GM12878 (cell line): ENCODE data around the gene IL15. TPM values are rescaled to one million over a fixed set of nuclear protein-coding genes. Genes with fewer than 3 reads are reported as not detected.

Experiments used
- ATAC-seq: fragments of 200-7000 bp; cut with Tn5 transposase; 3 replicates; pipeline ENCODE4 v1.9.1; 2020; ENCODE audit warnings: mild to moderate bottlenecking, moderate library complexity
- BruUV-seq: library from RNA; stranded (reverse); fragments of 400-500 nt; replicated peaks from 2 replicates; lab custom pipeline; 2021; lab: Mats Ljungman, UMichigan
- CTCF ChIA-PET: fragments of 300-600 bp; sonication (Branson Sonifier 250); formaldehyde crosslinking; extraction: SDS; loops from one replicate; lab custom pipeline; 2021; ENCODE audit warnings: inconsistent platforms; lab: Yijun Ruan, JAX
- POLR2A ChIA-PET: fragments of 350-600 bp; formaldehyde crosslinking; extraction: SDS; loops from one replicate; lab custom pipeline; 2021; ENCODE audit warnings: inconsistent platforms; lab: Charles Lee
- RAD21 ChIA-PET: fragments of 300-600 bp; sonication (Branson Sonifier 250); formaldehyde crosslinking; loops from one replicate; lab custom pipeline; 2023; ENCODE audit warnings: antibody characterized with exemption; ENCODE audit not compliant: unreplicated experiment; lab: Charles Lee
- SMC1A ChIA-PET: fragments of 300-600 bp; sonication (Branson Sonifier 250); formaldehyde crosslinking; loops from one replicate; lab custom pipeline; 2023; ENCODE audit not compliant: unreplicated experiment, uncharacterized antibody; lab: Charles Lee
- DNase-seq: peaks from one replicate; pipeline ENCODE4 v3.0.0-alpha.2; 2011; ENCODE audit warnings: low read depth, low spot score
- FAIRE-seq: peaks from 3 replicates; lab custom pipeline; 2011; peaks lifted over from hg19 to GRCh38; lab: Jason Lieb, UNC
- H2AFZ ChIP-seq: 2 replicates; pipeline ENCODE4 v1.6.0; 2011; ENCODE audit warnings: low read depth, low read length, control low read depth; ENCODE audit not compliant: control insufficient read depth
- H3K27ac ChIP-seq: 2 replicates; pipeline ENCODE4 v1.5.1; 2011; ENCODE audit warnings: control low read depth; ENCODE audit not compliant: control insufficient read depth, insufficient read depth
- H3K27me3 ChIP-seq, 2 experiments: replicated peaks in 1 of 2; 2 replicates each; pipeline versions ENCODE4 v1.6.0 to v1.6.1; 2011; ENCODE audit warnings: low read length in 1 of 2; ENCODE audit not compliant: control insufficient read depth in 2 of 2, insufficient read depth in 2 of 2
- H3K36me3 ChIP-seq, 2 experiments: 2 replicates each; pipeline ENCODE4 v1.5.1; 2011; ENCODE audit warnings: low read length in 1 of 2; ENCODE audit not compliant: control insufficient read depth in 2 of 2, insufficient read depth in 2 of 2
- H3K4me1 ChIP-seq: 2 replicates; pipeline ENCODE4 v1.6.1; 2011; ENCODE audit warnings: mild to moderate bottlenecking, low read length, moderate library complexity, mixed read lengths; ENCODE audit not compliant: control insufficient read depth, insufficient read depth
- H3K4me2 ChIP-seq: 2 replicates; pipeline ENCODE4 v1.6.0; 2011; ENCODE audit warnings: control low read depth; ENCODE audit not compliant: control insufficient read depth, insufficient read depth
- H3K4me3 ChIP-seq: fragments of 200-600 bp; sonication (generic); 2 replicates; pipeline ENCODE4 v1.5.1; 2016
- H3K79me2 ChIP-seq: 2 replicates; pipeline ENCODE4 v1.6.0; 2011; ENCODE audit warnings: low read length; ENCODE audit not compliant: control insufficient read depth, insufficient read depth
- H3K9ac ChIP-seq: 2 replicates; pipeline ENCODE4 v1.8.0; 2011; ENCODE audit warnings: low read length, control low read depth, mixed read lengths; ENCODE audit not compliant: control insufficient read depth, insufficient read depth
- H3K9me3 ChIP-seq: replicated peaks from 3 replicates; pipeline ENCODE4 v1.5.1; 2011; ENCODE audit warnings: mild to moderate bottlenecking, low read length; ENCODE audit not compliant: control insufficient read depth, insufficient read depth
- H4K20me1 ChIP-seq: 2 replicates; pipeline ENCODE4 v1.6.0; 2011; ENCODE audit not compliant: control insufficient read depth, insufficient read depth
- BCL11A ChIP-seq: IDR thresholded peaks from 2 replicates; pipeline ENCODE4 v1.6.1; 2011; ENCODE audit warnings: low read depth, low read length
- CTCF ChIP-seq, 3 experiments: IDR thresholded peaks in 2 of 3; conservative IDR thresholded peaks in 1 of 3; 2 replicates each; pipeline ENCODE4 v1.5.1; 2011; ENCODE audit warnings: low read depth in 3 of 3, low read length in 3 of 3, mild to moderate bottlenecking in 3 of 3, control low read depth in 2 of 3, moderate library complexity in 2 of 3, inconsistent platforms in 1 of 3, mixed read lengths in 1 of 3; ENCODE audit not compliant: control insufficient read depth in 2 of 3, insufficient read depth in 1 of 3; ENCODE audit errors: extremely low read depth in 1 of 3
- DPF2 ChIP-seq: fragments of 450-650 bp; IDR thresholded peaks from 2 replicates; pipeline ENCODE4 v1.6.1; 2017; ENCODE audit warnings: mild to moderate bottlenecking
- EZH2 ChIP-seq: IDR thresholded peaks from 2 replicates; pipeline ENCODE4 v1.6.1; 2012; ENCODE audit warnings: low read depth, mild to moderate bottlenecking, control low read depth, inconsistent platforms, low read length, borderline replicate concordance; ENCODE audit not compliant: control insufficient read depth
- MEF2A ChIP-seq: IDR thresholded peaks from 2 replicates; pipeline ENCODE4 v1.6.1; 2011; ENCODE audit warnings: low read depth, mild to moderate bottlenecking, low read length, moderate library complexity; ENCODE audit not compliant: insufficient read depth
- NFIC ChIP-seq: IDR thresholded peaks from 2 replicates; pipeline ENCODE4 v1.6.1; 2012; ENCODE audit warnings: low read depth, mild to moderate bottlenecking, inconsistent platforms, low read length, moderate library complexity
- NR2C2 ChIP-seq: IDR thresholded peaks from 2 replicates; pipeline ENCODE4 v1.6.1; 2011; ENCODE audit warnings: borderline replicate concordance, low read depth; ENCODE audit not compliant: control insufficient read depth, insufficient read length
- NRF1 ChIP-seq: conservative IDR thresholded peaks from 2 replicates; pipeline ENCODE4 v1.6.1; 2011; ENCODE audit warnings: mild to moderate bottlenecking, low read depth, low read length, improper control_type of control experiment
- POLR2AphosphoS5 ChIP-seq: IDR thresholded peaks from 2 replicates; pipeline ENCODE4 v1.6.1; 2011; ENCODE audit warnings: mild to moderate bottlenecking, low read length, inconsistent platforms
- POU2F2 ChIP-seq: IDR thresholded peaks from 3 replicates; pipeline ENCODE4 v1.6.1; 2011; ENCODE audit warnings: low read depth, mild to moderate bottlenecking, low read length, borderline replicate concordance
- RELB ChIP-seq: fragments of 450-650 bp; IDR thresholded peaks from 2 replicates; pipeline ENCODE4 v1.6.1; 2017; ENCODE audit warnings: low read depth, mild to moderate bottlenecking, moderate library complexity
- RFX5 ChIP-seq: IDR thresholded peaks from 2 replicates; pipeline ENCODE4 v1.6.1; 2011; ENCODE audit warnings: low read depth, low read length, improper control_type of control experiment
- SREBF1 ChIP-seq: IDR thresholded peaks from 2 replicates; pipeline ENCODE4 v1.6.1; 2012; ENCODE audit warnings: mild to moderate bottlenecking, low read length
- SUZ12 ChIP-seq: fragments of 200-600 bp; sonication (generic); IDR thresholded peaks from one replicate; pipeline ENCODE4 v1.6.1; 2018; ENCODE audit warnings: antibody characterized with exemption, mild to moderate bottlenecking; ENCODE audit not compliant: unreplicated experiment
- TARDBP ChIP-seq: IDR thresholded peaks from 2 replicates; pipeline ENCODE4 v1.6.1; 2016; ENCODE audit warnings: borderline replicate concordance
- TBL1XR1 ChIP-seq: IDR thresholded peaks from 2 replicates; pipeline ENCODE4 v1.6.1; 2012; ENCODE audit warnings: low read depth, low read length, improper control_type of control experiment
- WGBS: methylation state at CpG from one replicate; pipeline ENCODE4 v1.1.6; 2016; ENCODE audit warnings: low lambda C conversion rate; ENCODE audit not compliant: insufficient replicate concordance, insufficient coverage; ENCODE audit errors: missing lambda C conversion rate; 5-methylcytosine and 5-hydroxymethylcytosine counted together
- in situ Hi-C: fragments of 300-500 bp; cut with MboI; formaldehyde crosslinking; loops from 9 replicates; pipeline ENCODE4 v1.14.3; 2018; ENCODE audit warnings: mixed read lengths
- intact Hi-C: fragments of 100-400 bp; cut with micrococcal nuclease; formaldehyde crosslinking; loops from one replicate; pipeline ENCODE4 v1.14.2; 2022; ENCODE audit not compliant: unreplicated experiment
- polyA plus RNA-seq, 11 experiments: library from polyadenylated mRNA; depleted of rRNA in 4 of 11; unstranded in 6 of 11; stranded (reverse) in 5 of 11; fragments of >200 nt; fragmentation: Nextera tagmentation in 4 of 11; fragmentation: Illumina TruSeq in 1 of 11; extraction: Ambion mirVana in 4 of 11; extraction: Trizol in 1 of 11; gene quantifications; 1 replicate in 1 of 11; 2 replicates in 10 of 11; pipeline versions ENCODE4 v1.2.1 to v1.2.3, GENCODE V29; 2011 to 2016; ENCODE audit warnings: inconsistent platforms in 2 of 11, missing spikeins in 2 of 11, low read depth in 1 of 11
- total RNA-seq, 4 experiments: library from RNA; depleted of rRNA in 3 of 4; stranded (reverse); fragments of >200 nt in 3 of 4; fragmentation: Illumina TruSeq in 1 of 4; extraction: Trizol in 1 of 4; gene quantifications; 2 replicates each; pipeline versions ENCODE4 v1.2.1 to v1.2.3, GENCODE V29; 2013 to 2021

IL15 gene
- total and polyA plus RNA-seq, 10 of the 15 experiments (the other 5 are each of a cell fraction or from before 2014, with no cell fraction given), result 6.0 to 11.4 (median 8.2) TPM

GRCh38 chr4:141635736-141636081 is 674 bp upstream of the IL15 start:
- Histone ChIP-seq H3K27ac (peak overlapping the region; percentile 90), H2AFZ (peak overlapping the region; percentile 71), H3K9me3 (no peaks in the 10 kb centered on the region; the same call in 2 of the 3 replicates), H3K4me3 (peak overlapping the region; percentile 96), H4K20me1 (no peaks in the 10 kb centered on the region), H3K27me3 (no peaks in the 10 kb centered on the region), H3K79me2 (peaks cover 40% of the 10 kb centered on the region), H3K36me3 (no peaks in the 10 kb centered on the region), H3K4me2 (peak overlapping the region; percentile 90), H3K4me1 (peaks cover 8% of the 10 kb centered on the region), H3K9ac (peak overlapping the region; percentile 80)
- WGBS, result 0% methylated on average over 5 of the region's 5 CpGs
- no TSS peak for BruUV-seq
- DNase-seq, result peak; percentile 73
- peak; percentile 69 for FAIRE-seq
- ChIA-PET CTCF (interaction anchor here (3.4 kb wide), 1 partner anchor 11 kb away, joined by 13 read pairs; no protein-coding TSS in a partner anchor), SMC1A (interaction anchor here (0.8 to 3.4 kb wide), 6 partner anchors 10 to 328 kb away, joined by 3 to 11 read pairs (median 5); no protein-coding TSS in a partner anchor), RAD21 (interaction anchor here (1.3 to 2.7 kb wide), 5 partner anchors 11 to 71 kb away, joined by 3 to 8 read pairs (median 6); no protein-coding TSS in a partner anchor), POLR2A (interaction anchor here (0.5 to 1.2 kb wide), 2 partner anchors 11 to 697 kb away, joined by 3 to 7 read pairs; no protein-coding TSS in a partner anchor)
- intact Hi-C loops (loop anchor here (2.0 to 10.0 kb wide), 6 partner anchors 23 to 411 kb away; partner anchors contain the start of gene ZNF330), in situ Hi-C loops (no loop called here)
- ATAC-seq, result peak; percentile 51
- TF ChIP-seq EZH2 (no peak), SREBF1 (no peak), TARDBP (no peak), NRF1 (no peak), MEF2A (0 out of 2 replicates have a peak, but pooled peaks have one; percentile 11), NFIC (peak; percentile 60), POU2F2 (peak; percentile 82; the same call in 2 of the 3 replicates), DPF2 (no peak), BCL11A (no peak), SUZ12 (no peak), RELB (peak; percentile 30; the same call in 1 of the 2 replicates), TBL1XR1 (0 out of 2 replicates have a peak, but pooled peaks have one; percentile 22), POLR2AphosphoS5 (peak; percentile 41; the same call in 1 of the 2 replicates), NR2C2 (no peak), RFX5 (no peak), CTCF (IDR thresholded peaks at IDR 0.05 in 2 of 3, conservative IDR thresholded peaks at IDR 0.05 in 1 of 3; ENCODE audit: control insufficient read depth in 2 of 3, extremely low read depth in 1 of 3, insufficient read depth in 1 of 3, low read depth in 3 of 3, low read length in 3 of 3) (no peak)
